ENCODE measurements around the gene ZIC4.

Gene ZIC4

DNA sequence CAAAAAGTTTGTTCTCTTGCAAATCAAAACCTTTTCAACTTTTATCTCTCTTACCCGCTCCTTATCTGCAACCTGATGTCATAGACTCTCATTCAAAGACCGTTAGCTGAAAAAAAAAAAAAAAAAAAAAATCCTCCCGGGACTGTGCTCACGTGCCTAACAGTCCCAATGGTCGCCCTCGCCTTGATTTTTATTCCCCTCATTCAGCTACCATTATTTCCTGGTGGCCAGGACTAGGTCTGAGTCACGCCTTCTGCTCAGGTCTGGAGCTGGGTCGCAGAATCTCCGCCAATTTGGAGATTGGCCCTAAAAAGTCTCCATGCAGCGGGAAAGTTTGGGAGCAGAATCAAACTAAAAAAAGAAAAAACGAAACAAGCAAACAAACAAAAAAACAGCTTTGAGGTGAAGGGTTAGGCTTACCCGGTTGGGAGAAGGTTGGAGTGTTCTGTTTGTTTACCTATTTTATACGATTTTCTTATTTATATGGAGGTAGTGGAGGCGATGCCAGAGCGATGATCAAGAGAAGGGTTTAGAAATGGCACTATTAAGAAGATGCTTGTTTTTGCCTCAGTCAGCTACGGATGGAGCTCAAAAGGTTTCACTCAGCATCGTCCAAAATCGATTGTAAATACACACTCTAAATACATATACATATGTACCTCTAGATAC lies 51.1 kb downstream of the ZIC4 start:
- TF ChIP-seq, protein P1, sequence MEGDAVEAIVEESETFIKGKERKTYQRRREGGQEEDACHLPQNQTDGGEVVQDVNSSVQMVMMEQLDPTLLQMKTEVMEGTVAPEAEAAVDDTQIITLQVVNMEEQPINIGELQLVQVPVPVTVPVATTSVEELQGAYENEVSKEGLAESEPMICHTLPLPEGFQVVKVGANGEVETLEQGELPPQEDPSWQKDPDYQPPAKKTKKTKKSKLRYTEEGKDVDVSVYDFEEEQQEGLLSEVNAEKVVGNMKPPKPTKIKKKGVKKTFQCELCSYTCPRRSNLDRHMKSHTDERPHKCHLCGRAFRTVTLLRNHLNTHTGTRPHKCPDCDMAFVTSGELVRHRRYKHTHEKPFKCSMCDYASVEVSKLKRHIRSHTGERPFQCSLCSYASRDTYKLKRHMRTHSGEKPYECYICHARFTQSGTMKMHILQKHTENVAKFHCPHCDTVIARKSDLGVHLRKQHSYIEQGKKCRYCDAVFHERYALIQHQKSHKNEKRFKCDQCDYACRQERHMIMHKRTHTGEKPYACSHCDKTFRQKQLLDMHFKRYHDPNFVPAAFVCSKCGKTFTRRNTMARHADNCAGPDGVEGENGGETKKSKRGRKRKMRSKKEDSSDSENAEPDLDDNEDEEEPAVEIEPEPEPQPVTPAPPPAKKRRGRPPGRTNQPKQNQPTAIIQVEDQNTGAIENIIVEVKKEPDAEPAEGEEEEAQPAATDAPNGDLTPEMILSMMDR (IDR thresholded peaks at IDR 0.05; ENCODE audit: extremely low read depth, insufficient read depth, missing control alignments), result no peak
- in situ Hi-C loops (cut with MboI; ENCODE audit: low pct_unique_long_range_greater_than_20kb, low sequenced_read_pairs, unreplicated experiment), result no loop called here
- no peak for DNase-seq (ENCODE audit: low spot score)

DNA sequence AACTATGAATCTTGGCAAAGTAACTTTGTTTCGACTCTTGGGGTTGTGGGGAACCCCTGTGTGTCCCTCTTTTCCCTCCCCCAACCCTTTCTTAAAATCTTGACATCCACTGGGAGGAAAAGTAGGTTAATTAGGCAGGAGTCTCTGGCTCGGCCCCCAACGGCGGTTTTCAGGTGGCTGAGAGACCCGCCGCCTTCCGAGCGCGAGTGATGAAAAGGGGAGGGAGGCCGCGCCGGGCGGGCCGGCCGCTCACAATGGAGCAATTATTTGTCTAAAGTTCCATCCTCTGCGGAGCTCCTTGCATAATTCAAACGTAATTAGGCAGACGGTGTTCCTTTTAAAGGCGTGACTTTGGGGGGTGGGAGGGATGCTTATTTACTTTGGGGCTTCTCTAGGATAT lies 51.7 kb downstream of the ZIC4 start:
- no peak for DNase-seq (ENCODE audit: low spot score)
- in situ Hi-C loops (cut with MboI; ENCODE audit: low pct_unique_long_range_greater_than_20kb, low sequenced_read_pairs, unreplicated experiment), result no loop called here
- TF ChIP-seq, protein P1 (IDR thresholded peaks at IDR 0.05; ENCODE audit: extremely low read depth, insufficient read depth, missing control alignments), result no peak

DNA sequence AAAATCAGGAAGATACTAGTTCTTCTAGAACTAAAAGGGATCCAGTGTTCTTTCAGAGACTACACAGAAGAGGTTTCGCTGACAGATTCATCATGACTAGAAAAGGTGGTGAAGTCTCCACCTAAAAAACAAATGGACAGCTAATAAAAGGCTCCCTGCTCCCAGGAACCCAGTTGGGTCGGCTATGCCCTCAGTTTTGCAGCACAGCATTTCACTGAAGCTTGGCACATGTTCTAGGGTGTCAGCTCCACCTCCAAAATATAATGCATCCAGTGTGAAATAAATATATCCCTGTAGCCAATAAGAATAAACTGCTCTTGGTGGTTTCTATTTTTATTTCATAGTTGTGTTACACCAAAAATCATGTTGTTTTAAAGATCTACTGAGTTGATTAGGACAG lies 55.0 kb downstream of the ZIC4 start:
- in situ Hi-C loops (cut with MboI; ENCODE audit: low pct_unique_long_range_greater_than_20kb, low sequenced_read_pairs, unreplicated experiment), result no loop called here
- DNase-seq (ENCODE audit: low spot score), result no peak
- TF ChIP-seq, protein P1 (IDR thresholded peaks at IDR 0.05; ENCODE audit: extremely low read depth, insufficient read depth, missing control alignments), result no peak

DNA sequence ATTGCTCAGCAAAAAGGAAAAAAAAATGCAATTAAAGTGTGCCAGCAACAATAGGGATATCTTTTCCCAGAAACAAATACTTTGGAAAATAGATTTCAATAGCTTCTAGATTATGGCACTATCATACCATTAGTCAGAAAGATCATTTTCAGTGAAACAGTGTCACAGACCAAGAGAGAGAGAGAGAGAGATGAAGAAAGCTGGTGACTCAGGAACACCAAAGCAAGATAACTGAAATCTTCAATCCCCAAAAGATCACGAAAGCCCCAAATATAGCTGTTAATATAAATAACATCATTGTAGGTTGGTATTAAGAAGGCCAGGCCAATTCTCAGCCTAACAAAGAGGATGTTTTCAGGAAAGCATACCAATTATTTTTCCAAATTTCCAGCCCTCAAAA lies 57.4 kb downstream of the ZIC4 start:
- TF ChIP-seq, protein P1 (IDR thresholded peaks at IDR 0.05; ENCODE audit: extremely low read depth, insufficient read depth, missing control alignments), result no peak
- in situ Hi-C loops (cut with MboI; ENCODE audit: low pct_unique_long_range_greater_than_20kb, low sequenced_read_pairs, unreplicated experiment), result no loop called here
- DNase-seq (ENCODE audit: low spot score), result no peak

DNA sequence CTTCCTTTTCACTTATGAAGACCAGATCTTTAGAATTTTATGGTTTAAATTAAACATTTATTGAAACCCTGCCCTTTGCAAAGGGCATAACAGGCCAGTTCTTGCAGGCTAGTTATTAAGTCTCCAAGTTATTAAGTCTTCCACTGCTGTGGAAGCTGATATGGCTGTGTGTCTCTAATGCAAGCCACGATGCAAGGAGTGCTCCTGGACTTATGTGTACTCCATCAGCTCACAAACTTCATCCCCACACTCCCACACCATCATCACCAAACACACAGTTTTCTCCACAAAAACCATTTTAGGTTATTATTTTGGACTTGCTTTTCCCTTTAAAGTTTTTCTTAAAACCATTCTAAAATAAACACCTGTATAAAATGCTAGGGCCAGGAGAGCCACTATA lies 62.4 kb downstream of the ZIC4 start:
- in situ Hi-C loops (cut with MboI; ENCODE audit: low pct_unique_long_range_greater_than_20kb, low sequenced_read_pairs, unreplicated experiment), result no loop called here
- TF ChIP-seq, protein P1 (IDR thresholded peaks at IDR 0.05; ENCODE audit: extremely low read depth, insufficient read depth, missing control alignments), result no peak
- DNase-seq (ENCODE audit: low spot score), result no peak

DNA sequence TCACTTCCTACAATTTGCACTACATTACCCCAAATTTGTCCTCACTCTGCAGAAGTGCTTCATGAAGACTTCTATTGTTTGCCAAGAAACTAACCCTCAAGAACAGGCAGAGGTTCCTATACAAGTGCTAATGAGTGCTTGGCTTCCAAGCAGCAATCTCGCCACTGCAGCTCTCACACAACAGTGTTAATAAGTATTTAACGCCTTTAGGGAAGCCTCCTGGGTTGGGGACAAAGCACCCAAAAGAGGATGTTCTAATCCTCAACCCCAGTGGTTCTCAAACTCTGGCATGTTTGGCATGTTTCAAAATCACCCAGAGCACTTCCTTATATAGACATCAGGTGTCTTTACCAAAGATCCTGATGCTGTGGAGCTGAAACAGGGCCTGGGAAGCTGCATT lies 64.6 kb downstream of the ZIC4 start:
- DNase-seq (ENCODE audit: low spot score), result no peak
- in situ Hi-C loops (cut with MboI; ENCODE audit: low pct_unique_long_range_greater_than_20kb, low sequenced_read_pairs, unreplicated experiment), result no loop called here
- TF ChIP-seq, protein P1 (IDR thresholded peaks at IDR 0.05; ENCODE audit: extremely low read depth, insufficient read depth, missing control alignments), result no peak

Measured in GM13977 (cell line).